IMR-90 (cell line): Measurements from ENCODE around the gene ADCY9. TPM values are rescaled to one million over a fixed set of nuclear protein-coding genes. Genes with fewer than 3 reads are reported as not detected.
A peak's percentile ranks its signal among the peaks of the same experiment; 100 is the strongest.

ENCODE experiments used
- ATAC-seq: fragments of 200-7000 bp; cut with Tn5 transposase; 2 replicates; pipeline ENCODE4 v1.9.1; 2020; ENCODE audit warnings: low read depth, mild to moderate bottlenecking, moderate library complexity
- BruUV-seq: library from RNA; stranded (reverse); fragments of 400-500 nt; replicated peaks from 2 replicates; lab custom pipeline; 2021; lab: Mats Ljungman, UMichigan
- CTCF ChIA-PET: fragments of 300-600 bp; formaldehyde crosslinking; extraction: SDS; loops from one replicate; lab custom pipeline; 2021; ENCODE audit warnings: antibody characterized with exemption; lab: Yijun Ruan, JAX
- POLR2A ChIA-PET: fragments of 300-600 bp; sonication (Branson Sonifier 250); formaldehyde crosslinking; loops from one replicate; lab custom pipeline; 2022; ENCODE audit warnings: antibody characterized with exemption; ENCODE audit not compliant: unreplicated experiment; lab: Charles Lee
- DNase-seq: peaks from one replicate; pipeline ENCODE4 v3.0.0; 2013
- H2AFZ ChIP-seq: replicated peaks from 2 replicates; pipeline ENCODE3; 2013; ENCODE audit warnings: low read length, mild to moderate bottlenecking; ENCODE audit not compliant: poor library complexity
- H2AK5ac ChIP-seq: 2 replicates; pipeline ENCODE4 v1.6.1; 2013; ENCODE audit warnings: low read depth, low read length, inconsistent platforms
- H2AK9ac ChIP-seq: replicated peaks from 2 replicates; pipeline ENCODE3; 2013; ENCODE audit warnings: mild to moderate bottlenecking, low read depth, low read length, moderate library complexity; ENCODE audit not compliant: poor library complexity
- H2BK120ac ChIP-seq: 2 replicates; pipeline ENCODE4 v1.6.1; 2013; ENCODE audit warnings: low read depth, low read length, inconsistent platforms
- H2BK15ac ChIP-seq: 3 replicates; pipeline ENCODE4 v1.6.1; 2013; ENCODE audit warnings: low read depth, low read length, inconsistent platforms
- H2BK20ac ChIP-seq: 2 replicates; pipeline ENCODE4 v1.6.1; 2013; ENCODE audit warnings: low read depth, mild to moderate bottlenecking, inconsistent platforms, low read length, moderate library complexity
- H2BK5ac ChIP-seq: 2 replicates; pipeline ENCODE4 v1.6.1; 2013; ENCODE audit warnings: mild to moderate bottlenecking, low read depth, low read length, inconsistent platforms; ENCODE audit not compliant: poor library complexity, severe bottlenecking
- H3K14ac ChIP-seq: replicated peaks from 2 replicates; pipeline ENCODE4 v1.6.1; 2013; ENCODE audit warnings: low read depth, low read length, inconsistent platforms
- H3K18ac ChIP-seq: 2 replicates; pipeline ENCODE4 v1.6.1; 2013; ENCODE audit warnings: low read depth, low read length, control low read depth
- H3K23ac ChIP-seq: 2 replicates; pipeline ENCODE4 v1.6.1; 2013; ENCODE audit warnings: low read depth, low read length, inconsistent platforms
- H3K27ac ChIP-seq: 2 replicates; pipeline ENCODE4 v1.5.1; 2013; ENCODE audit warnings: mild to moderate bottlenecking, control low read depth, low read length; ENCODE audit not compliant: insufficient read depth
- H3K27me3 ChIP-seq: 2 replicates; pipeline ENCODE4 v1.6.1; 2013; ENCODE audit warnings: low read length; ENCODE audit not compliant: control insufficient read depth, insufficient read depth
- H3K36me3 ChIP-seq: 2 replicates; pipeline ENCODE4 v1.6.1; 2013; ENCODE audit warnings: low read length, mixed read lengths; ENCODE audit not compliant: control insufficient read depth, insufficient read depth
- H3K4ac ChIP-seq: 2 replicates; pipeline ENCODE4 v1.6.1; 2013; ENCODE audit warnings: low read depth, low read length, inconsistent platforms
- H3K4me1 ChIP-seq: 2 replicates; pipeline ENCODE4 v1.6.1; 2013; ENCODE audit warnings: low read length, mixed read lengths; ENCODE audit not compliant: control insufficient read depth, insufficient read depth
- H3K4me2 ChIP-seq: 2 replicates; pipeline ENCODE4 v1.6.1; 2013; ENCODE audit warnings: low read depth, mild to moderate bottlenecking, control low read depth, low read length, moderate library complexity
- H3K4me3 ChIP-seq: 2 replicates; pipeline ENCODE4 v1.5.1; 2013; ENCODE audit warnings: low read depth, mild to moderate bottlenecking, control low read depth, low read length, moderate library complexity; ENCODE audit not compliant: insufficient read depth
- H3K56ac ChIP-seq: 2 replicates; pipeline ENCODE4 v1.6.1; 2013; ENCODE audit warnings: low read length, inconsistent platforms; ENCODE audit not compliant: insufficient read depth; ENCODE audit errors: extremely low read depth
- H3K79me1 ChIP-seq, 2 experiments: 2 replicates each; pipeline ENCODE4 v1.6.1; 2013; ENCODE audit warnings: low read length in 2 of 2, inconsistent platforms in 1 of 2, low read depth in 1 of 2
- H3K9ac ChIP-seq: 2 replicates; pipeline ENCODE4 v1.6.1; 2013; ENCODE audit warnings: low read depth, low read length, control low read depth
- H3K9me1 ChIP-seq: 2 replicates; pipeline ENCODE4 v1.6.1; 2013; ENCODE audit warnings: low read length, inconsistent platforms; ENCODE audit not compliant: insufficient read depth
- H3K9me3 ChIP-seq: 2 replicates; pipeline ENCODE4 v1.6.1; 2013; ENCODE audit warnings: low read length; ENCODE audit not compliant: control insufficient read depth, insufficient read depth
- H4K20me1 ChIP-seq: 2 replicates; pipeline ENCODE4 v1.6.1; 2013; ENCODE audit warnings: low read length, inconsistent platforms; ENCODE audit not compliant: insufficient read depth
- H4K5ac ChIP-seq: 2 replicates; pipeline ENCODE4 v1.6.1; 2013; ENCODE audit warnings: mild to moderate bottlenecking, low read depth, low read length, control low read depth
- H4K8ac ChIP-seq, 2 experiments: 2 replicates each; pipeline ENCODE4 v1.6.1; 2013; ENCODE audit warnings: low read depth in 2 of 2, low read length in 2 of 2, control low read depth in 1 of 2, inconsistent platforms in 1 of 2
- H4K91ac ChIP-seq: 2 replicates; pipeline ENCODE4 v1.6.1; 2013; ENCODE audit warnings: low read depth, low read length, inconsistent platforms; ENCODE audit not compliant: insufficient read depth
- CEBPB ChIP-seq: IDR thresholded peaks from 2 replicates; pipeline ENCODE4 v1.6.1; 2012; ENCODE audit warnings: low read depth, low read length, improper control_type of control experiment
- MXI1 ChIP-seq: IDR thresholded peaks from 2 replicates; pipeline ENCODE4 v1.6.1; 2012; ENCODE audit warnings: low read depth, mild to moderate bottlenecking, low read length, moderate library complexity, borderline replicate concordance
- RAD21 ChIP-seq: IDR thresholded peaks from 2 replicates; pipeline ENCODE4 v1.6.1; 2012; ENCODE audit warnings: low read length, improper control_type of control experiment
- WGBS, 2 experiments: methylation state at CpG; one replicate each; pipeline versions ENCODE4 v1.1.5 to v1.1.7; 2013; ENCODE audit warnings: missing lambda C conversion rate in 2 of 2; ENCODE audit not compliant: insufficient read length in 1 of 2; ENCODE audit errors: extremely low coverage in 2 of 2; 5-methylcytosine and 5-hydroxymethylcytosine counted together
- dilution Hi-C: fragments of 300-500 bp; cut with HindIII; formaldehyde crosslinking; loops from one replicate; pipeline ENCODE4 v1.14.3; 2018; ENCODE audit warnings: low sequenced_read_pairs; ENCODE audit not compliant: unreplicated experiment
- in situ Hi-C: fragments of 300-500 bp; cut with MboI; formaldehyde crosslinking; loops from 3 replicates; pipeline ENCODE4 v1.14.3; 2019; ENCODE audit warnings: low sequenced_read_pairs, inconsistent platforms, mixed read lengths
- intact Hi-C: fragments of 100-400 bp; cut with micrococcal nuclease; formaldehyde crosslinking; loops from 2 replicates; pipeline ENCODE4 v1.10.0; 2022
- polyA plus RNA-seq, 3 experiments: library from polyadenylated mRNA; depleted of rRNA; stranded (reverse); fragments of >200 nt; gene quantifications; 2 replicates each; pipeline ENCODE4 v1.2.3, GENCODE V29; 2012; ENCODE audit warnings: low replicate concordance in 1 of 3
- total RNA-seq: library from RNA; depleted of rRNA; stranded (reverse); fragments of >200 nt; gene quantifications from 2 replicates; pipeline ENCODE4 v1.2.3, GENCODE V29; 2012

ADCY9 gene
- total and polyA plus RNA-seq, 2 of the 4 experiments (the other 2 are of a cell fraction) = 5.4 to 12.5 TPM

DNA sequence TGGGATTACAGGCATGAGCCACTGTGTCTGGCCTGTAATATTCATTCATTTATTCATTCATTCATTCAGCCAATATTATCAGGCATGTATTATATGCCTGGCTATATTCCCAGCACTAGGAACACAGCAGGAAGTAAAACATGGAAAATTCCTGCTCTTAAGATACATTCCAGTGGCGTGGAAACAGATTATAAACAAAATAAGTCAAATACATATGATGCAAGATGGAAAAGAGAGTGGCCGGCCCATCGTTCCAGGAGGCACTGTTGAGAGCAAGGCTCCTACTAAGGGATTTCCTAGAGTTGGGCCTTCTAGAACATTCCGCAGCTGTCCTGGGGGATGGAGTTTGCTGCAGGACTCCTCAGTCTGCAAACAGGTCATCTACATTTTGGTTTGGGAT, 17.7 kb downstream of the ADCY9 start:
- peak overlapping the region; percentile 4 for H2BK5ac ChIP-seq
- no peak overlapping the region for H2AFZ ChIP-seq
- peak overlapping the region; percentile 25; the same call in 1 of the 2 replicates for H3K4me2 ChIP-seq
- peaks cover 25% of the 10 kb centered on the region; the same call in 1 of the 2 replicates for H4K20me1 ChIP-seq
- H3K4ac ChIP-seq = peak overlapping the region; percentile 17
- ATAC-seq = peak; percentile 43
- WGBS, 2 experiments = no CpG with 5 or more reads among the region's 4 CpGs
- intact Hi-C loops (loop anchor here (5.0 kb wide), 1 partner anchor 46 kb away; no protein-coding TSS in a partner anchor), in situ Hi-C loops (no loop called here), dilution Hi-C loops (no loop called here)
- peak overlapping the region; percentile 59; the same call in 1 of the 2 replicates for H3K27ac ChIP-seq
- H3K9me3 ChIP-seq = no peaks in the 10 kb centered on the region
- peak overlapping the region; percentile 10; the same call in 1 of the 2 replicates for H4K91ac ChIP-seq
- no TSS peak for BruUV-seq
- peaks cover 3% of the 10 kb centered on the region for H3K36me3 ChIP-seq
- no peak overlapping the region for H2AK9ac ChIP-seq
- 0 out of 2 replicates have a peak overlapping the region, but pooled peaks have one; percentile 30 for H2BK20ac ChIP-seq
- peak overlapping the region; percentile 63; the same call in 1 of the 2 replicates for H2BK120ac ChIP-seq
- CTCF ChIA-PET = no interaction called here
- no peak overlapping the region for H4K5ac ChIP-seq
- peaks cover 9% of the 10 kb centered on the region for H3K4me1 ChIP-seq
- H3K14ac ChIP-seq = peak overlapping the region; percentile 50; the same call in 1 of the 2 replicates
- H3K27me3 ChIP-seq = no peaks in the 10 kb centered on the region
- no peak overlapping the region for H3K23ac ChIP-seq
- POLR2A ChIA-PET = no interaction called here
- 0 out of 2 replicates have a peak overlapping the region, but pooled peaks have one; percentile 7 for H2AK5ac ChIP-seq
- H4K8ac ChIP-seq = peak overlapping the region in 1 of 2 experiments; percentile 10; a peak in 1 of 4 replicates
- no peak overlapping the region for H3K9ac ChIP-seq
- H3K18ac ChIP-seq = peak overlapping the region; percentile 5; the same call in 1 of the 2 replicates
- TF ChIP-seq MXI1 (no peak), RAD21 (no peak), CEBPB (peak; percentile 64)
- H3K79me1 ChIP-seq = peaks cover 24 to 83% of the 10 kb centered on the region in 2 experiments
- no peak overlapping the region; the same call in 2 of the 3 replicates for H2BK15ac ChIP-seq
- DNase-seq = peak; percentile 54
- H3K4me3 ChIP-seq = no peak overlapping the region
- peaks cover 5% of the 10 kb centered on the region; the same call in 1 of the 2 replicates for H3K9me1 ChIP-seq
- H3K56ac ChIP-seq = no peak overlapping the region; the same call in 1 of the 2 replicates
